ENCODE measurements around the gene ZBTB7B. TPM values are rescaled to one million over a fixed set of nuclear protein-coding genes. Genes with fewer than 3 reads are reported as not detected.

ZBTB7B gene
- total RNA-seq, 1 donor from 2014 or later = 44.1 TPM

DNA sequence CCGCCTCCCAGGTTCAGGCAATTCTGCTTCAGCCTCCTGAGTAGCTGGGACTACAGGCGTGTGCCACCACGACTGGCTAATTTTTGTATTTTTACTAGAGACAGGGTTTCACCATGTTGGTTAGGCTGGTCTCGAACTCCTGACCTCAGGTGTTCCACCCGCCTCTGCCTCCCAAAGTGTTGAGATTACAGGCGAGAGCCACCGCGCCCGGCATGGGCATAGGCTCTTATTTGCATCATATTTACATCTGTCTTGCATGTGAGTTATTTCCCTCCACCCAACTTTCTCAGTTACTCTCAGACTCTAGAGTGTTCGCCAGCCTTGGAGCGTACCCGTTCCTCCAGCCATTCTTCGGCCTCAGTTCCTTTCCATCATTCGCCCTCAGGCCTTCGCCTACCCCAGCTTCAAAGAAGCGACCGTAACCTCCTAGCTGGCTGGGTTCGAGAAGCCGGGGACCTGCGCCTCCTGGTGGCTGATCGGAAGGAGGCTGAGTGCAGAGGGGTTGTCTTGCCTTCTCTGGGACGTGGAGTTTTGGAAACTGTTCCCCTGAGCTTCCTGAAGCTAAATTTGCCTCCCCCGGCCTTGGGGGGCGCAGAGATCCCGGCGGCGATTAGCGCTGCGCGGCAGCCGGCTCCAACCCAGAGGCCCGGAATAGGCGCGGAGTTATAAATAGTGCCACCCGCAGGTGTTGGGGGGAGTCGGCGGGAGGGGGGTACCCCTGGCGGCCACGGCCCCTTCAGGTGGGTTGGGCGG, 3.6 kb upstream of the ZBTB7B start:
- intact Hi-C loops (cut with DNase I) = no loop called here
- DNase-seq (peak; percentile 85), ATAC-seq (ENCODE audit: poor library complexity) (no peak)

DNA sequence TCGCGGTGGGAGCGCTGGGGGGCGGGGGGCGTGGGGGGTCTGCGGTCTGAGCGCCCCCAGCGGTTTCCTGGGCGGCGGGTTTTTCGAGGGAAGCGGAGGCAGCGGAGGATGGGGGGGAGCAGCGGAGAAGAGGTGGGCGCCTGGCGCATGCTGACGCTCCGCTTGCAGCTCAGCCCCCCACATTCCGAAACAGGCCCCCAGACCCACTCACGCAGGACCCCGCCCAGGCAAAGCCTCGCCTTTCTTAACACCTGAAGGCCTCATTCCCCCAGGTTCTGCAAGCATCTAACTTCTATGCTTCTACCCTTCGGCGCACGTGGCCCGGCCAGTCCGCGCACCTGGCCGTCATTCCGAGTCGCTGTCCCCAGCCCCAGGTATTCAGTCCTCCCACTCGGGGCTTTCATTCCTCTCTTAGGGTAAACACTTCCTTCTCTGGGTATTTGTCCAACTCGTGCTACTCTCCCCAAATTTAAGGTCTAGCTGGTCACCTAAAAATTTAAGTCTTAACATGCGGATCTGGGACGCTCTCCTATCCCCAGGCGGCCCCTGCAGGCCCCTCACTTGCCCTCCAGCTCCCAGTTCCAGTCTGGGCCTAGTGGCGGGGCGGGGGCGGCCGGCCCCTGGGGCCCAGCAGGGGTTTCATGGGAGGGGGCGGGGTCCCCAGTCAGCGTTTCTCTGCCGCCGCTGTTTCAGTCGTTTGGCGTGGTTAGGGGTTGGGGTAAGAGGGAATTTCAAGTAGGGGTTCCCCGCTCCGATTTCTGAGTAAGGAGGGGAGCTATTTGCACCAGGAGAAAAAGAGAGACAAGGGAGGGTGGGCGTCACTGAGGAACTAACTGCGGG, 2.8 kb upstream of the ZBTB7B start:
- DNase-seq = no peak
- no peak for ATAC-seq (ENCODE audit: poor library complexity)
- intact Hi-C loops (cut with DNase I) = no loop called here

DNA sequence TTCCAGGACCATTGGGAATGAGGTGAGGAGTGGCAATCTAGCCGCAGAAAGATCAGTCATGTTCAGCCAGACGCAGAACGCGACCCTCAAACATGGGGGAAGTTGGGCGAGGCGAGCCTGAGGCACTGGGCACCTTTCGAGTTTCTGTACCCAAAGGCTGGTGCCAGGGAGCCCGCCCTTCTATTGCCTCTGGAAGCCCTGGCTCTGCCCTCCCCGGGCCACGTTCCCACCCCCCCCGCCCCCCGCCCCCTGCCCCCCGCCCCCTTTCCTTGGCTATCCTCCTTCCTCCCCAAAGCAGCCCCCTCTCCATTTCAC, 2.2 kb upstream of the ZBTB7B start:
- intact Hi-C loops (cut with DNase I) = no loop called here
- ATAC-seq (ENCODE audit: poor library complexity) (no peak), DNase-seq (peak; percentile 67)

DNA sequence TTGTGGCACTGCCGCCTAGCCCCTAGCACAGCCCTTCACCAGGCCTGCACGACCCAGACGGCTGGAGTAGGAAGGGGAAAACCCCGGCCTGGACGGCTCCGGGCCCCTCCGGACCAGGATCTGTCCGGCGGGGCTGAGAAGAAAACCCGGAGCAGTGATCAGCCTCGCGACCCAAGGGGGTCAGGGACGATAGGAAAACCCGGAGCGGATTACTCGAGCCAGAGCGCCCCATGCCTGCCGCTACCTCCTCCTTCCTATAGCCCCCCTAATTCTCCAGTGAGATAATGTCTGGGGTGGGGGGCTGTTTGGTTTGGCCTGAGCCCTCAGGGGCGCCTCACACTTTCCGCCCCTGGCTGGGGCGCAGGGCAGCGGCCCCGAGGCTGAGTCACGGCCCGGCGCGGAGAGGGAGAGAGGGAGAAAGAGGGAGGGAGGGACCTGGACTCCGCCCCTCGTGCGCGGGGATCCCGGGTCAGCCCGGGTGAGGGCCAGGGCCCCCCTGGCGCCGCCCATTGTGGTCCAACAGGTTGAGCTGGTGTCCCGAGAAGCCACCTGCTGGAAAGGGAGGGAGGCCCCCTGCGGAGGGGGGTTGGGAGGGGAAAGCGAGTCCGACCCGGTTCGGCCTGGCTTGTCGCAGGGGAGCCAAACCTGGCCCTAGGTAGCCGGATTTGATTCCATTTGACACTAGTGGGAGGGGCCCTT, 1.7 kb upstream of the ZBTB7B start:
- DNase-seq (peak; percentile 91), ATAC-seq (ENCODE audit: poor library complexity) (peak; percentile 64)
- intact Hi-C loops (cut with DNase I) = no loop called here

DNA sequence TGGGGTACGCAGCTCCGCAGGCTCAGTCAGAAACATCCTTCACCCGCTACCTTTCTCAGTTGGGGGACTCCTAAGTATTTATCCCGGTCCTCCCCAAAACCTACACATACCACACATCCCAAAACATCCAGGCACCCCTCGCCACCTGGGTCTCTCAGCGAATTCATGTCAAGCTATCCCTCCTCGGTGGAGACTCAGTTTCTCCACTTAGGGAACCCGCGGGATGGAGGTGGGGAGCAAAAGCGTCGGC, 1.3 kb upstream of the ZBTB7B start:
- no peak for ATAC-seq (ENCODE audit: poor library complexity)
- intact Hi-C loops (cut with DNase I) = no loop called here
- DNase-seq = no peak

DNA sequence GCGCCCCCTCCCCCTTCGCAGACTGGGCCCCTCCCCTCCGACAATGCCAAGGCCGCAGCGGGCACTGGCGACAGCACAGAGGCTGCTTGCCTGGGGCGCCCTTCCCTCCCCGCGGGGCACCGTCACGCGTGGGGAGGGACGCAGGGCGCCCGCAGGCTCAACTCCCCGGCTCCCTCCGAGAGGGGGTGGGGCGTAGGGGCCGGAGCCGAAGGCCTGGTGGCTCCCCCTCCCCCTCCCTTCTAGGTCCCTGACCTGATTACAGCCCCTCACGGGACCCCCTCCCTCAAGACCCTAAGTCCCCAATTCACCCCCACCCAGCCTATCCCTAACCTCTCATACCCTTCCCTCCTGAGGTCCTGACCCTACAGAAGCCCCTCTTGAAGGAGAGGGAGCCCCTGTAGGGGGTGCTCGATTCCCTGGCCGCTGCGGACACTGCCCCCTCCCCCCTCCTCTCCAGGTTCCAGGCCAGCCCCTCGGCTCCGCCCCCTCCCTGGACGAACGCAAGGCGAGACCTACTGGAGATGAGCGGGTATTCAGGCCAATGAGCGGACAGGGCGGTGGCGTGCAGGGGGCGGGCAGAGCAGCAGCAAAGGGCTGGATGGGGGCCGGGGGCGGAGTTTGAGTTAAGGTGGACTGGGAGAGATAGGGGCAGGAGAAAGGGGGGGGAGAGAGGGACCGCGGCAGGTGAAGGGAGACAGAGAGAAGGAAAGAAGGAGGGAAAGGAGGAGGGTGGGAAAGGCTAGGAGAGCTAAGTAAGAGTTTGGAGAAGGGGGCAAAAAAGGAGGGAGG, 733 bp upstream of the ZBTB7B start:
- ATAC-seq (ENCODE audit: poor library complexity) (peak; percentile 76), DNase-seq (peak; percentile 100)
- intact Hi-C loops (cut with DNase I) = no loop called here

DNA sequence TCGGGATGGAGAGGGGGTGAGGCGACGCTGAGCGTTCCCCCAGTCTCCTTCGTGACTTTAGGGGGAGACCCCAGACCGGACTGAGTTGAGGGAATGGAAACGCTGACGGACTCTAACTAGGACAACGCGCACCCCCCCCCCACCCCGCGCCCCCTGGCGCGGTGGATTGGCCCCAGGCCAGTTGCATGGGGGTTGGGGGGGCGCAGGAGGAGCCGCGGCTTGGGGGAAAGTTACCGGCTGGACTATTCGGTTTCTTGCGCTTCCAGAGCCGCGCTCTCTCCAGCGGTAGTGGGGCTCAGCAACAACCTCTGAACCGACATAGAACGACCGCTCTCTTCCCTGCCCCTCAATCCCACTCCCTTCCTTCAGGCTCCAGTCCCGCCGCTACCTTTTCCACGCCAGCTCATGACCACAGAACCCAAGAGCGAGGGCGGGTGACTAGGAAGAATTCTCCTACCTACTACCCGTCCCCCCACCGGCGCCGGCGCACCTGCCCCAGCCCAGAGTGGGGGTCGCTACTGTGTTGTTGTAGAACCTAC, 694 bp downstream of the ZBTB7B start:
- intact Hi-C loops (cut with DNase I) = no loop called here
- no peak for DNase-seq
- no peak for ATAC-seq (ENCODE audit: poor library complexity)

DNA sequence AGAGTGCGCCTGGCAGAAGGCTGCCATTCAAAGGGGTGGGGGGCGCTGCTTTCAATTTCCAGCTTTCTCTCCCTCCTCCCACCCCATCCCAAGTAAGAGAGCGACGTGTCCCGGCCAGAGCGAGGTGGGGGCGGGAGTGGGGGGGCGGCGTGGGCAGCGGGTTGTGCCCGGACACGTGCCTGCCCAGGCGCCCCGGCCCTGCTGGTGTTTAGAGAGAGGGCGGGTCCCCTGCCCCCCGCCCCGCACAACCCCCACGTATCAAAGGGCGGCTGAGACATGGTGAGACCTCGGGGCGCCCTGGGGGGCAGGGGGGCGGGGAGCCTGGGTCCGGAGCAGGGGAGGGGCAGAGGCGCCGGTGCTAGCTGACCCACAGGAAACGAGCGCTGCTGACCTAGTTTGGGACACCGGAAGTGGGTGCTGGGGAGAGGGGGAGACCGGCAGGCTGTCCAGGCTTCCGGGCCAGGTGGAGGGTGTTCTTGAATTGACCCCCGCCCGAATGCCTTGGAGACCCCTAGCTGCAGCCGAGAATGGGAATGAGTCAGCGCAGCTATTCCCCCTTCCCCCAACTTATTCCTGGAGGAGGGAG, 1.3 kb downstream of the ZBTB7B start:
- peak; percentile 14 for ATAC-seq (ENCODE audit: poor library complexity)
- intact Hi-C loops (cut with DNase I) = no loop called here

DNA sequence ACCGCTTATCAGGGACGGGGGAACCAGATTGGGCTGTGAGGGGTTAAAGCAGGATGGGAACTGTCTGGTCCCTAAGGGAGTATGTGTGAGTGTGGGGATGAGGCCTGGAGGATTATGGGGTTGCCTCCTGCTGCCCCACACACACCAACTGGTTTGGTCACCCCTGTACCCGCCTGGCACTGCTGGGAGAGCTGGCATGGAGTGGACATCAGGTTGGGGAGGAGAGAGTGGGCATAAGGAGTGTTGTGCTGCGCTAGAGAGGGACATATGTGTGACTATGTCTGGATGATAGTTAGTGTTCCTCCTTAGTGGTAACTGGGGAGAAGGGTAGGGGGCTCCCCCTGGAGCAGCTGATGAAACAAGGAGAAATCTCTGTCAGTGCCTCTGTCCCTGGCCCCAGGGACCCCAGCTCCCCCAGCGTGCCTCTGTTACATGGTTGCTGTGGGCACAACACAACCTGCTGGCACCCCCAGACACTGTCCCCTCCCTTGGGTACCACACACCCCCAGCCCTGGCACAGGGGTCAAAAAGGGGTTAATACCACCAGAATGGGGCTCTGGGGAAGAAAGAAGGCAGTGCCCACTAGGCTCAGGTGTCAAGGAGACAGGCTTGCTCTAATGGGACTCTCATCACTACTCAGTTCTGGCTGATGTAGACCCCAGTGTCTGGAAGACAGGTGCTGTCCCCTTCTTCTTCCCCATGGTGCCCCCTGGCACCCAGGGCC, 1.9 kb downstream of the ZBTB7B start:
- intact Hi-C loops (cut with DNase I) = no loop called here
- ATAC-seq (ENCODE audit: poor library complexity) (no peak), DNase-seq (peak; percentile 40)

More for the DNA sequence above, 1.3 kb downstream of the ZBTB7B start:
- DNase-seq = peak; percentile 83

DNA sequence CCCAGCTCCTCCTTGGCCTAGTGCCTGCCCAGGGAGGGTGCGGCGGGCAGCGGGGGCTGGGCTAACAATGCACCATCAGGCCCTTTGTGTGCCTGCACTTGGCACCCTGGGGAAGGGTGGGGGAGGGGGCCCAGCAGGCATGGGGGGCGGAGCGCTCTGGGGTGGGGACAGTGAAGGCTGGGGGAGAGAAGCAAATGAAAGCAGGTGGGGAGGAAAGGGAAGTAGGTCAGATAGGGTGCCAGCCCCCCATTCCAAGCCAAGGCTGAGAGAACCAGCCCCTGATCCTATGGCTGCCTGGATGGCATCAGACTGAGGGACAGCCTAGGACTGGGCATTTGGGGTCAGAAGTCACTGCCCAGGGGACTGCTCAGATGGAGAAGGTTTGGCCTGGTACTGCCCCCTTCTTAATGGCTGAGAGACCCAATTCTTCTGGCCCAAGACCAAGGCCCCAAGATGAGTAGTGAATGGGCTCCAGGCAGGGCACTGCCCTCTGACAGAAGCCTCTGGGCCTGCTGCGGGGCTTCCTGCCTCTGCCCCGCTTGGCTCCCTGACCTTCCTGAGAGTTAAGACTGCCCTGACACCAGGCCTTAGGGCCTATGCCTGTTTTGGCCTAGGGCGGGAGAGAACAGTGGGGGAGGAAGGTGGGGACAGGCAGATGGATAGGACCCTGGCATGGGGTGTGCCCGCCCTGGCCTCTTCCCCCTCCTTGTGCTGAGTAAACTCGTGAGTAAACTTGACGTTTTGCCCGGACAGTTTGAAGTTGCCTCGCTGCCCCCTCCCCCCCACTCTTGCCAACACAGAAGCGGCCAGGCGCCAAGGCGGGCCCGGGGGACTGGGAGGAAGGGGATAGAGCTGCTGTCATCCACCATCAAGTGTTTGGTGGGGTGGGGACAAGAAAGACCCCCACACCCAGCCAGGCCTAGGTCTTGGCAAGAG, 2.7 kb downstream of the ZBTB7B start:
- intact Hi-C loops (cut with DNase I) = no loop called here
- peak; percentile 25 for ATAC-seq (ENCODE audit: poor library complexity)
- DNase-seq = peak; percentile 87

DNA sequence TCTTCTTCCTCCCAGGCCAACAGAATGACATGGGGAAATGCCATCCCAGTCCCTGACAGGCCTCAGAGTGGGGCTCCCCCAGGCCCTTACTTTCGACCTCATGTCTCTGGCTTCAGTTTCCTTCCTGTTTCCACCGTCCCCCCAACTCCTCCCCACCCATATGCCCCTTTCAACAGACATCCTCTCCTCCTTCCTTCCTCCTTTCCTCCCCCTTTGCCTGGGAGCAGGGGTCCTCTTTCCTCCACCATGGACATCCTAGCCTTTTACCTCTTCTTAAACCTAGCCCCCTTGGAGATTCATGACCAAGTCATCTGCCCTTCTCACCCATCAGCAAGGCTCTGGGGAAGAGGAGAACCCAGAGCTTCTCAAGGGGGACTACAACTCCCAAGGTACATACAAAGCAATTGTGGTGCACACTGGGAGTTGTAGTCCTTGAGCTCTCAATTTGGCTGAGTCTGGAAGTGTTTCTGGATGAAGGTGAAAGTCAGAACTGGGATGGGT, 4.0 kb downstream of the ZBTB7B start:
- peak; percentile 48 for DNase-seq
- ATAC-seq (ENCODE audit: poor library complexity) = no peak
- intact Hi-C loops (cut with DNase I) = no loop called here

DNA sequence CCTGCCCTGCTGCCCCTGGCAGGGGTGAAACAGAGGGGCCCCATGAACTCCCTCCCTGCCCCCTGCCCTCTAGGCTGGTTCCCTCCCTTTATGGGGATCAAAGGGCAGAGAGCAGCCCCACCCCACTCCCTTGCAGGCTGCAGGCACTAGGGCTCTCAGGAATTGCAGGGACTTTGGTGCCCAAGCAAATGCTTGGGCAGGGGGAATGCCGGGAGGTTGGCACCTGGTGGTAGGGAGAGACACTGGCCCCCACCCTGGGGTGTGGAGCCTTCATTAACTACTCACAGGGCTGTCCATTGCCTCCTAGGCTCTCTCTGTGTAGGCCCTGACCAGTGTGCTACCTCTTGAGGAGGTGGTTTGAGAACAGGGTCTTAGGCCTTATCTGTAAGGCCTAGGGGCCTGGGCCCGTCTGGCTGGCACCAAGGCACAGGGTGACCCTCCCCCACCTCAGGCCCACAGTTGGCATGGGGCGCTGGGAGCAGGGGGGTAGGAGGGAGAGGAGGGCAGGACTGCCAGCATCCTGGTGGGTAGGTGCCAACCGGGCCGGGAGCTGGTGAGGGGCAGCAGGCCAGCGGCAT, 4.7 kb downstream of the ZBTB7B start:
- intact Hi-C loops (cut with DNase I) = no loop called here
- ATAC-seq (ENCODE audit: poor library complexity) (peak; percentile 38), DNase-seq (peak; percentile 85)

DNA sequence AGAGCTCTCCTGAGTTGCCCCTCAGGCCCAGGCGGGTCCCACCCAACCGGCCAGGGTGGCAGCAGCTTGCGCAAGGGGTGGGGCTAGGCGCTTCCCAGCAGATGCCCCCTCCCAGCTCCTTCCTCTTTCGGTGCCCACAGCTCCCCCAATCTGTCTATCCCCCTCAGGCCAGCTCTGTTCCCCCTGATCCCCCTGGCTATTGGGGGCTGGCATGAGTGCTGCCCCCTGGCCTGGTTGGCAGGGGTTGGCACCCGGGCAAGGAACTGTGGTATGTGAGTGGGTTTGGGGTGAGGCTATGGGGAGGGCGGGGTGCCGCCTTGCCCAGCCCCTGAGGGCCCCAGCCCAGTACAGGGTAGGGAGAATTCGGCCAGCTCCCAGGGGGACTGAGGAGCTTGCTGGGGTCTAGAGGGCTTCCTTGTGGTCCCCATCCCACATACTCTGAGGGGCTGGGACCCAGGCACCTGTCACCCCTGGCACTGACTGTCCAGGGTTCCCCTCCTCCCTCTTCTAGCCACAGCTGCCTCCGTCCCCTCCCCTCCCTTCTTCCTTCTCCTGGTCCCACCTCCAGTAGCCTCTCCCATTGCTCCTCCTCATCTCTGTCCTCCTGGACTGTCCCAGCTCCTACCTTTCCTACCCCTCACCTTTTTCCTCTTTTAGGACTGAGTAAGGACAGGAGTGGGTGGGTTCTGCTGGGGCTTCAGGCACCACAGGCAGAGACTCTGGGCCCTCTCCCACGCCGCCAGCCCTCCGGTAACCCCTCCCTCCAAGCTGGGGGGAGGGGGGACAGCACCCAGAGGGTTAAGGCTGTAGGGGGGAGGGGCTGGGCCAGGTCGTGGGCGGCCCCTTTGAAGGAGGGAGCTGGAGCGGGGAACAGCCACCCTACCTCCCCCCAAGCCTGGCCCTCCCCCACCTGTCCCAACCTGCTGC, 5.7 kb downstream of the ZBTB7B start:
- peak; percentile 72 for DNase-seq
- ATAC-seq (ENCODE audit: poor library complexity) = no peak

DNA sequence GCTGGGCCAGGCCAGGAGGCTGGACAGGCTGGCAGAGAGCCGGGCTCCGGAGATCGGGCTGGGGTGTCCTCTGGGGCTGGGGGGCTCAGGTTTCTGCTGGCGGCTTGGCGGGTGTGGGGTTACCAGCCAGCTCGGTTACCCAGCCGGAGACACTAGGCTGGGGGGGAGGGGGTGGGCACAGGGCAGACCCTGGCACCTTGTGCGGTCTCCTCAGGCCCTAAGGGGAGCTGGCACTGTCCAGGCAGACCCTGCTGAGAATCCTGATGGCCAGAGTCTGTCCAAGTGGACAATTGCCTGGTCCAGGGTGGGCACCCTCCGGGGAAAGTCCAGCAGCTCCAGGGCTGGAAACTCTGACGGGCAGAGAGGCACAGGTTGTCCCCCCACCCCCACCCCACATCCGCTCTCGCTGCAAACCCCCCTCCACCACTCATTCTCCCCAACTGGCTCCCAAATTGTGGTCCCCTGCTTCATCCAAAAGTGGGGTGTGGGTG, 6.7 kb downstream of the ZBTB7B start:
- DNase-seq (no peak), ATAC-seq (ENCODE audit: poor library complexity) (no peak)
- intact Hi-C loops (cut with DNase I) = no loop called here

More for the DNA sequence above, 5.7 kb downstream of the ZBTB7B start:
- intact Hi-C loops (cut with DNase I) = no loop called here

DNA sequence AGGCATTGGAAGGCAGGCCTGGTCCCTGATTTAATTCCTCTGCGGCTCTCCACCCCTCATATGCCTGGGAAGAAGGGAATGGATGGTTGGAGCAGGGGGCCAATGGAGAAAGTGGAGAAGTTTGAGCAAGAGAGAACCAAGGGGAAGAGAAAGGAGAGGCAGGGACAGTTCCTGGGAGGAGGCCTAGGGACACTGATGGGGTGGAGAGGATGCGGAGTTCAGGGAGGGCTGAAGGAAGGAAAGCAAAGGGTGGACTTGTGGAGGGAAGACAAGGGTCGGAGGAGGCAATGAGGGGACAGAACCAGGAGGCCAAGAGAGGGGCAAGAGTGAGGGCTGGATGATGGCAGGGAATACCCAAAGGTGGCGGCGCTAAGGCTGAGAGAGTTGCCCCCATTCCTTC, 7.1 kb downstream of the ZBTB7B start:
- no peak for DNase-seq
- intact Hi-C loops (cut with DNase I) = loop anchor here (10.0 kb wide), 1 partner anchor 105 kb away; no protein-coding TSS in a partner anchor
- ATAC-seq (ENCODE audit: poor library complexity) = no peak
